Tibial nerve (tissue), 4 donors: ENCODE results near the gene SMG6.

Source experiments
- EP300 ChIP-seq, 2 donors: sonication (generic); formaldehyde crosslinking; IDR thresholded peaks; one replicate each; pipeline ENCODE4 v1.6.1; 2017; ENCODE audit warnings: antibody characterized with exemption in 2 of 2, mild to moderate bottlenecking in 1 of 2
- POLR2A ChIP-seq, 2 donors: fragments of 450-650 bp; IDR thresholded peaks; one replicate each; pipeline ENCODE4 v1.6.1; 2017; ENCODE audit warnings: antibody characterized with exemption in 2 of 2, mild to moderate bottlenecking in 2 of 2, moderate library complexity in 2 of 2
- TF ChIP-seq, protein P1 (sequence below), 5 experiments: fragments of 200-600 bp in 3 of 5; fragments of 450-650 bp in 2 of 5; sonication (generic) in 3 of 5; IDR thresholded peaks; one replicate each; pipeline ENCODE4 v1.5.1; 2016 to 2019; ENCODE audit warnings: antibody characterized with exemption in 5 of 5, mild to moderate bottlenecking in 3 of 5, moderate library complexity in 2 of 5

DNA sequence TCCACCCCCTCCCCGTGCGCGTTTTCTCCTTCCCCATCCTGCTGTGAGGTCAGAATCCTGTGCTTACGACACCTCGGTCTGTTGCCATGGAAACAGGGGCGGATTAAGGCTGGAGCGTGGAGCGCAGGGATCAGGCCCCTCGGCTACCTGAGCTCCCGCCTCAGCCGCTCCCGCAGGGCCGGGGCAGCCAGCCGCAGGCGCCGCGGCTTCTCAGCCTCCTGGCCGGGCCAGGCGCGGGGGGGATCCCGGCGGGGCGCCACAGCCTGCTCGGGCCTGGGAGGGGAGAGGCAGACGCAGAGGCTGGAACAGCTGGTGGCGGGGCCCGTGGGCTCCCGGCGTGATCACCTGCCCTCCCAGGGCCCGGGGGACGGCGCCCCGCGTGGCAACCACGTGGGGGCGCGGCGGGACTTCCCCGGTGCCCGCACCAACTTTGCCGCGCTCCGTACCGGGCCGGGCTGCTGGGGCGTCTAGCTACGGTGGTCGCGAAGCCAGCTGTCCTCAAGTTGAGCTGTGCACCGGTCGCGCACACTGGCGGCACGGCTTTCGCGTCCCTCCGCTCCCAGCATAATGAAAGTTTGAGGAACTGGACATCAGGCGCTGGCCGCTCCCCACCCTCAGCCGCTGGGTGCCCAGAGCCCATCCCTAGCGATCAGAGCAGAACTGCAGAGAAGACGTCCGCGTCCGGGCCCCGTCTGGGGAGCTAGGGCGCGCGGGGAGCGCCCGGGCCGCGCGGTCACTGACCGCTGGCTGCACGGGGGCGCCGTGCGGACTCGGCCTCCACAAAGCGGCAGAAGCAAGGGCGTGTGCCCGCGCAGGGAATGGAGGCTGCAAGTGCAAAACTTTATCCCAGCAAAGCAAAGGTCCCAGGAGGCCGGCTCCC, 279.7 kb downstream of the SMG6 start:
- TF ChIP-seq, protein P1, sequence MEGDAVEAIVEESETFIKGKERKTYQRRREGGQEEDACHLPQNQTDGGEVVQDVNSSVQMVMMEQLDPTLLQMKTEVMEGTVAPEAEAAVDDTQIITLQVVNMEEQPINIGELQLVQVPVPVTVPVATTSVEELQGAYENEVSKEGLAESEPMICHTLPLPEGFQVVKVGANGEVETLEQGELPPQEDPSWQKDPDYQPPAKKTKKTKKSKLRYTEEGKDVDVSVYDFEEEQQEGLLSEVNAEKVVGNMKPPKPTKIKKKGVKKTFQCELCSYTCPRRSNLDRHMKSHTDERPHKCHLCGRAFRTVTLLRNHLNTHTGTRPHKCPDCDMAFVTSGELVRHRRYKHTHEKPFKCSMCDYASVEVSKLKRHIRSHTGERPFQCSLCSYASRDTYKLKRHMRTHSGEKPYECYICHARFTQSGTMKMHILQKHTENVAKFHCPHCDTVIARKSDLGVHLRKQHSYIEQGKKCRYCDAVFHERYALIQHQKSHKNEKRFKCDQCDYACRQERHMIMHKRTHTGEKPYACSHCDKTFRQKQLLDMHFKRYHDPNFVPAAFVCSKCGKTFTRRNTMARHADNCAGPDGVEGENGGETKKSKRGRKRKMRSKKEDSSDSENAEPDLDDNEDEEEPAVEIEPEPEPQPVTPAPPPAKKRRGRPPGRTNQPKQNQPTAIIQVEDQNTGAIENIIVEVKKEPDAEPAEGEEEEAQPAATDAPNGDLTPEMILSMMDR (IDR thresholded peaks at IDR 0.05): no peak
- TF ChIP-seq POLR2A (IDR thresholded peaks at IDR 0.05) (no peak), EP300 (IDR thresholded peaks at IDR 0.05) (no peak)
